Glutamatergic neuron (in vitro differentiated cells): ENCODE measurements around the gene ETS1. TPM values are rescaled to one million over a fixed set of nuclear protein-coding genes. Genes with fewer than 3 reads are reported as not detected.

ENCODE experiments used
- DNase-seq: peaks from one replicate; pipeline ENCODE4 v3.0.0; 2022
- H3K27ac Mint-ChIP-seq: one replicate; pipeline ENCODE4 v1.8.0; 2020; ENCODE audit warnings: mild to moderate bottlenecking, mixed read lengths, inconsistent platforms; ENCODE audit not compliant: unreplicated experiment
- H3K27me3 Mint-ChIP-seq: one replicate; pipeline ENCODE4 v1.8.0; 2020; ENCODE audit warnings: mild to moderate bottlenecking, moderate library complexity, mixed read lengths, inconsistent platforms; ENCODE audit not compliant: unreplicated experiment
- H3K36me3 Mint-ChIP-seq: one replicate; pipeline ENCODE4 v1.8.0; 2020; ENCODE audit warnings: mild to moderate bottlenecking, mixed read lengths, inconsistent platforms; ENCODE audit not compliant: unreplicated experiment
- H3K4me1 Mint-ChIP-seq: one replicate; pipeline ENCODE4 v1.8.0; 2020; ENCODE audit warnings: mild to moderate bottlenecking, low read depth, mixed read lengths, inconsistent platforms; ENCODE audit not compliant: unreplicated experiment
- H3K4me3 Mint-ChIP-seq: one replicate; pipeline ENCODE4 v1.8.0; 2020; ENCODE audit warnings: mild to moderate bottlenecking, mixed read lengths, inconsistent platforms; ENCODE audit not compliant: unreplicated experiment
- H3K9me3 Mint-ChIP-seq: one replicate; pipeline ENCODE4 v1.8.0; 2020; ENCODE audit warnings: mild to moderate bottlenecking, moderate library complexity, mixed read lengths, inconsistent platforms; ENCODE audit not compliant: unreplicated experiment
- CTCF ChIP-seq: fragments of 200-600 bp; sonication (generic); IDR thresholded peaks from one replicate; pipeline ENCODE4 v1.5.0; 2021; ENCODE audit not compliant: partially characterized antibody, unreplicated experiment
- total RNA-seq: library from RNA; stranded (reverse); fragmentation: NEBNext Ultra II Directional; extraction: Animal tissue kit (Norgen Biotek cat#: 25700); gene quantifications from one replicate; pipeline ENCODE4 v1.2.1, GENCODE V29; 2021; ENCODE audit not compliant: unreplicated experiment

The ETS1 gene
- total RNA-seq, 1 donor from 2014 or later, result 1.0 TPM

GRCh38 chr11:128522055-128522942 is 65.1 kb downstream of the ETS1 start:
- H3K36me3 Mint-ChIP-seq, result no peaks in the 10 kb centered on the region
- peak; percentile 89 for DNase-seq
- H3K4me1 Mint-ChIP-seq, result no peaks in the 10 kb centered on the region
- H3K4me3 Mint-ChIP-seq, result peak overlapping the region; percentile 90
- no peak overlapping the region for H3K27ac Mint-ChIP-seq
- H3K9me3 Mint-ChIP-seq, result no peaks in the 10 kb centered on the region
- peaks cover 3% of the 10 kb centered on the region for H3K27me3 Mint-ChIP-seq
- TF ChIP-seq CTCF, result no peak

- Mint-ChIP-seq H3K36me3 (no peaks in the 10 kb centered on the region), H3K9me3 (no peaks in the 10 kb centered on the region), H3K27me3 (peaks cover 3% of the 10 kb centered on the region), H3K27ac (no peak overlapping the region), H3K4me1 (no peaks in the 10 kb centered on the region), H3K4me3 (peak overlapping the region; percentile 81)
- TF ChIP-seq CTCF, result no peak
- no peak for DNase-seq
Measured at GRCh38 chr11:128521682-128522054, 65.7 kb downstream of the ETS1 start.

GRCh38 chr11:128520888-128521681 is 66.3 kb downstream of the ETS1 start:
- peaks cover 3% of the 10 kb centered on the region for H3K27me3 Mint-ChIP-seq
- no peaks in the 10 kb centered on the region for H3K36me3 Mint-ChIP-seq
- TF ChIP-seq CTCF, result no peak

GRCh38 chr11:128520206-128520887 is 67.0 kb downstream of the ETS1 start:
- TF ChIP-seq CTCF, result no peak
- Mint-ChIP-seq H3K27ac (no peak overlapping the region), H3K4me1 (no peaks in the 10 kb centered on the region), H3K36me3 (no peaks in the 10 kb centered on the region), H3K4me3 (peak overlapping the region; percentile 12), H3K27me3 (peaks cover 3% of the 10 kb centered on the region), H3K9me3 (no peaks in the 10 kb centered on the region)
- no peak for DNase-seq

More at GRCh38 chr11:128520888-128521681, 66.3 kb downstream of the ETS1 start:
- Mint-ChIP-seq H3K4me3 (peak overlapping the region; percentile 81), H3K4me1 (no peaks in the 10 kb centered on the region), H3K9me3 (no peaks in the 10 kb centered on the region), H3K27ac (no peak overlapping the region)
- no peak for DNase-seq
